ENCODE results near the gene NEU2. TPM values are rescaled to one million over a fixed set of nuclear protein-coding genes. Genes with fewer than 3 reads are reported as not detected.

The NEU2 gene
- total RNA-seq, 4 donors from 2014 or later, result not detected

- intact Hi-C loops (cut with DNase I), result no loop called here
- H3K27me3 ChIP-seq, result no peaks in the 10 kb centered on the region
- TF ChIP-seq CTCF (IDR thresholded peaks at IDR 0.05) (no peak), POLR2AphosphoS5 (IDR thresholded peaks at IDR 0.05) (no peak), EP300 (IDR thresholded peaks at IDR 0.05) (no peak), POLR2A (IDR thresholded peaks at IDR 0.05; ENCODE audit: low read depth) (no peak)
- no peaks in the 10 kb centered on the region for H3K36me3 ChIP-seq
- H3K4me1 ChIP-seq, result no peaks in the 10 kb centered on the region
- DNase-seq (ENCODE audit: extremely low spot score), result no peak
- WGBS, result 89% methylated on average over 11 of the region's 14 CpGs
- no peaks in the 10 kb centered on the region for H3K9me3 ChIP-seq
- no peak overlapping the region for H3K4me3 ChIP-seq
- H3K27ac ChIP-seq (replicated peaks in 1 of 4), result no peak overlapping the region
Observed at GRCh38 chr2:233023761-233024410, 8.6 kb upstream of the NEU2 start.

GRCh38 chr2:233025706-233026105 is 6.8 kb upstream of the NEU2 start:
- WGBS, result 81% methylated on average over 7 of the region's 7 CpGs
- TF ChIP-seq POLR2AphosphoS5 (IDR thresholded peaks at IDR 0.05) (no peak), CTCF (IDR thresholded peaks at IDR 0.05) (no peak), EP300 (IDR thresholded peaks at IDR 0.05) (no peak), POLR2A (IDR thresholded peaks at IDR 0.05; ENCODE audit: low read depth) (no peak)
- Histone ChIP-seq H3K4me1 (no peaks in the 10 kb centered on the region), H3K4me3 (no peak overlapping the region), H3K27me3 (no peaks in the 10 kb centered on the region), H3K36me3 (no peaks in the 10 kb centered on the region), H3K27ac (replicated peaks in 1 of 4) (no peak overlapping the region), H3K9me3 (no peaks in the 10 kb centered on the region)
- no peak for DNase-seq (ENCODE audit: extremely low spot score)
- intact Hi-C loops (cut with DNase I), result no loop called here

DNA sequence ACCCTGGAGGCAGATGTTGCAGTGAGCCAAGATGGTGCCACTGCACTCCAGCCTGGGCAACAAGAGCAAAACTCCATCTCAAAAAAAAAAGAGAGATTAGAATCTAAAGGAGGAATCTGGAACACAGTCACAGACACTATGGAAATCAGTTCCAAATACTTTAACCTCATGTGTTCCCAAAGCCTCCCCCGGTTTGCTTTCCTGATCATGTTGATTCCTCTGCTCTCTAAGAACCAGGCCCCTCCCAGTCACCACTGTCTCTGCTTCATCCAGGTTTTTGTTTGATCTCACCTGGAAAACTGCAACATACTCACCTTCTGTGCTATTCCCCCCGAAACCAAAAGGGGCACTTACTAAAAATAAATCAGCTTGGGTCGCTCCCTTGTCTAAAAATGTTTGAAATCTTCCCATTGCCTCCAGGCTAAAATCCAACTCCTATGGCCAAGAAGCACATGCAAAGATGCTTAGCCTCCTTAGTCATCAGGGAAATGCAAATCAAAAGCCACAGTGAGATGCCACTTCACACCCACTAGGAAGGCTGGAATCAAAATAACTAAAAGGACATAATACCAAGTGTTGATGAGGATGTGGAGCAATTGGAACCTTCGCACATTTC is 6.2 kb upstream of the NEU2 start:
- no peak overlapping the region for H3K27ac ChIP-seq (replicated peaks in 1 of 4)
- intact Hi-C loops (cut with DNase I), result no loop called here
- H3K4me3 ChIP-seq, result no peak overlapping the region
- 75% methylated on average over 4 of the region's 4 CpGs for WGBS
- TF ChIP-seq CTCF (IDR thresholded peaks at IDR 0.05) (no peak), POLR2A (IDR thresholded peaks at IDR 0.05; ENCODE audit: low read depth) (no peak), EP300 (IDR thresholded peaks at IDR 0.05) (no peak), POLR2AphosphoS5 (IDR thresholded peaks at IDR 0.05) (no peak)
- no peaks in the 10 kb centered on the region for H3K36me3 ChIP-seq
- H3K9me3 ChIP-seq, result no peaks in the 10 kb centered on the region
- no peaks in the 10 kb centered on the region for H3K4me1 ChIP-seq
- DNase-seq (ENCODE audit: extremely low spot score), result no peak
- no peaks in the 10 kb centered on the region for H3K27me3 ChIP-seq

DNA sequence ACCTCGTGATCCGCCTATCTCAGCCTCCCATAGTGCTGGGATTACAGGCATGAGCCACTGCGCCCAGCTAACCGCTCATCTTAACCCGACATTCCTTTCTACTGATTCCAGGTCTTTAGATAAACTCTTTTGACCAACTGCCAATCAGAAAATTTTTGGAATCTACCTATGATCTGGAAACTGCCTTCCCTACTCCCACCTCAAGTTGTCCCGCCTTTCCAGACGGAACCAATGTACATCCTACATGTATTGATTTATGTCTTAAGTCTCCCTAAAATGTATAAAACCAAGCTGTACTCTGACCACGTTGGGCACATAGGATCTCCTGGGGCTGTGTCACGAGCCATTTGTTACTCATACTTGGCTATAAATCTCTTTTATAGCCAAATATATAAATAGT is 3.2 kb upstream of the NEU2 start:
- no peaks in the 10 kb centered on the region for H3K36me3 ChIP-seq
- TF ChIP-seq POLR2A (IDR thresholded peaks at IDR 0.05; ENCODE audit: low read depth) (no peak), CTCF (IDR thresholded peaks at IDR 0.05) (no peak), POLR2AphosphoS5 (IDR thresholded peaks at IDR 0.05) (no peak), EP300 (IDR thresholded peaks at IDR 0.05) (no peak)
- no peaks in the 10 kb centered on the region for H3K4me1 ChIP-seq
- no peaks in the 10 kb centered on the region for H3K27me3 ChIP-seq
- H3K9me3 ChIP-seq, result no peaks in the 10 kb centered on the region
- DNase-seq (ENCODE audit: extremely low spot score), result no peak
- no peak overlapping the region for H3K27ac ChIP-seq (replicated peaks in 1 of 4)
- no peak overlapping the region for H3K4me3 ChIP-seq
- intact Hi-C loops (cut with DNase I), result no loop called here
- 90% methylated on average over 9 of the region's 9 CpGs for WGBS
